HUDEP-2 (cell line): Measurements from ENCODE around the gene DNM3.
A peak's percentile ranks its signal among the peaks of the same experiment; 100 is the strongest.
"Not testable (repeated sequence)": the region's sequence is repeated elsewhere in the genome, so short reads cannot be mapped to it uniquely, and the experiment has no call there.

Source experiments
- DNase-seq, 76 experiments: peaks; one replicate each; lab custom pipeline; 2025; ENCODE audit not compliant: unreplicated experiment in 76 of 76; lab: John Stamatoyannopoulos, UW

DNM3 gene

DNA sequence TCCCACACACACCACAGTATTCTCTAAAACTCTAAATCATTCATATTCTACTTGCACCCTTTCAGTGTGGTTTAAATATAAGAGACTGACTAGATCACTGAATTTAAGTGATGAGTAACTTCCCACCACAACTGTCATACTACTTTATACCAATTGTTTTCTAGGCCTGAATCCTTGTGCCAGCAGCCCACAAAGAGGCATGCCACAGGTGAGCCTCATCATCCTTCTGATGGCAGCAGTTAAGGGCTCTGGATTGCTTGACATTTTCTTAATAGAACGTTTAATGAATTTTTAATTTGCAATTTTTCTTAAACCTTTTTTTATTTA, 588.8 kb downstream of the DNM3 start:
- DNase-seq = no peak

- DNase-seq = no peak
Measured at GRCh38 chr1:172431204-172431603, 589.9 kb downstream of the DNM3 start.

DNA sequence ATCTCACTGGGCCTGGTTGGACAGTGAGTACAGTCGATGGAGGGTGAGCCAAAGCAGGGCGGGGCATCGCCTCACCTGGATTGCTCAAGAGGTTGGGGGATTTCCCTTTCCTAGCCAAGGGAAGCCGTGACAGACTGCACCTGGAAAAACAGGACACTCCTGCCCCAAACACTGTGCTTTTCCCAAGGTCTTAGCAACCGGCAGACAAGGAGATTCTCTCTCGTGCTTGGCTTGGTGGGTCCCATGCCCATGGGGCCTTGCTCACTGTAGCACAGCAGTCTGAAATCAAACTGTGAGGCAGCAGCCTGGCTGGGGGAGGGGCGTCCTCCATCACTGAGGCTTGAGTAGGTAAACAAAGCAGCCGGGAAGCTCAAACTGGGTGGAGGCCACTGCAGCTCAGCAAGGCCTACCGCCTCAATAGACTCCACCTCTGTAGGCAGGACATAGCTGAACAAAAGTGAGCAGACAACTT, 590.5 kb downstream of the DNM3 start:
- DNase-seq = no peak

DNA sequence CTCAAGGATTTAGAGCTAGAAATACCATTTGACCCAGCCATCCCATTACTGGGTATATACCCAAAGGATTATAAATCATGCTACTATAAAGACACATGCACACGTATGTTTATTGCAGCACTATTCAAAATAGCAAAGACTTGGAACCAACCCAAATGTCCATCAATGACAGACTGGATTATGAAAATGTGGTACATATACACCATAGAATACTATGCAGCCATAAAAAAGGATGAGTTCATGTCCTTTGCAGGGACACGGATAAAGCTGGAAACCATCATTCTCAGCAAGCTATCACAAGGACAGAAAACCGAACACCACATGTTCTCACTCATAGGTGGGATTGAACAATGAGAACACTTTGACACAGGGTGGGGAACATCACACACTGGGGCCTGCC, 595.9 kb downstream of the DNM3 start:
- DNase-seq = not testable (repeated sequence)

DNA sequence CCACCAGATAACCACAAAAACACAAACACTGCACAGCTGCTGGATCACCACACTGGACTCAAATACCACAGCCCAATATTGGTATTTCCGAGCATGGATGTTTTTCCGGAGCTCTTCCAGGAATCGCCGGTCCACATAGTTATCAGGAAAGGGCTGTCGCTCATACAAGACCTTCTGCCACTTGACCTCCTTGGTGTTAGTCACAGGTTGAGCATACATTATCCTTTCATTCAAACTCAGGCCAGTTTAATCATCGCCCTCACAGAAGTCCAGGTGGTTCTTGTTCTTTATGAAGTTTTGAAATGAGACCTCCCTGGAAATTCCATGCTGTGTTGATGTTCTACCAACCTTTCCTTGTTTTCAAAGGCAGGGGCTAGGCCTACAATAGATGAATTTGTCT, 601.1 kb downstream of the DNM3 start:
- no peak for DNase-seq

GRCh38 chr1:172442843-172443565, 601.7 kb downstream of the DNM3 start:
- DNase-seq = no peak

GRCh38 chr1:172443666-172444453, 602.6 kb downstream of the DNM3 start, which contains the start of gene PIGC:
PIGC (minus strand) TSS chr1:172444069; CDS start chr1:172442622, 1,447 bp downstream.
- DNase-seq = peak in 74 of 76 experiments; percentile 29 to 91 (median 80)

DNA sequence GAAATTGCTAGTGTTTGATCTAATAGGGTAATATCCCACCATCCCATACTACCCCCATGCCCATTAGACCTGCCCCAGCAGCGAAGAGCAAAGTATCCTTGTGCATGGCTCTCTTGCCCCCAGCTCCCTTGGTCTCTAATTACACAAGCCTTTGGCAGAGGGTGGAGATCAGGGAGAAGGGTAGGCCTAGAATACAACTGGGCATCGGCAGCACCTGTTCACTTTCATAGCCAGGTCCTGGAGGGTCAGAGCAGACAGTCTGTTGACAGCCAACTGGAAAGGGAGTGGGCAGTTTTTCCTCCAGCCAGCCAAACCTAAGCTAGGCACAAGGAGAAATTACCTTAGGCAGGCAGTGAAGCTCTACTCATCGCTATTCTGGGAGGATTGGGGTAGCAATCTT, 605.2 kb downstream of the DNM3 start:
- no peak for DNase-seq

DNA sequence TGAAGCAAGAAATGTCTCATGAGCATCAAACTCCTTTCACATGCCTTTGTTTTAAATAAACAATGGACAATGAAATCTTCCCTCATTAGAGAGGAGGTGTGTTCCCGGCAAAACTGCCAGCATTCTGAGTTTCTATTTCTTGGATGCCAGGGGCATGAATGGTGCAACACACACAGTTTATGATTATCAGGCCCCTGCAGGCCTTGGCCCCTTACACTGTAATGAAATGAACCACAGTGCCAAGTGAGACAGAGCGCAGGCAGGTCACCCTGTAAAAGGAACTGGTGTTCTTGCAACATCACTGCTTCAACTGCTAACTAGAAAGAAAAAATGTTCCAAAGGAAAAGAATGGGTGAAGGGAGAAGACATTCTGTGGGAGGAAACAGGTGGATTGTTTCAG, 606.3 kb downstream of the DNM3 start:
- peak in 19 of 76 experiments; percentile 2 to 48 (median 25) for DNase-seq

- DNase-seq = peak in 5 of 76 experiments; percentile 8 to 34 (median 12)
Measured at GRCh38 chr1:172448995-172449584, 607.8 kb downstream of the DNM3 start.

DNA sequence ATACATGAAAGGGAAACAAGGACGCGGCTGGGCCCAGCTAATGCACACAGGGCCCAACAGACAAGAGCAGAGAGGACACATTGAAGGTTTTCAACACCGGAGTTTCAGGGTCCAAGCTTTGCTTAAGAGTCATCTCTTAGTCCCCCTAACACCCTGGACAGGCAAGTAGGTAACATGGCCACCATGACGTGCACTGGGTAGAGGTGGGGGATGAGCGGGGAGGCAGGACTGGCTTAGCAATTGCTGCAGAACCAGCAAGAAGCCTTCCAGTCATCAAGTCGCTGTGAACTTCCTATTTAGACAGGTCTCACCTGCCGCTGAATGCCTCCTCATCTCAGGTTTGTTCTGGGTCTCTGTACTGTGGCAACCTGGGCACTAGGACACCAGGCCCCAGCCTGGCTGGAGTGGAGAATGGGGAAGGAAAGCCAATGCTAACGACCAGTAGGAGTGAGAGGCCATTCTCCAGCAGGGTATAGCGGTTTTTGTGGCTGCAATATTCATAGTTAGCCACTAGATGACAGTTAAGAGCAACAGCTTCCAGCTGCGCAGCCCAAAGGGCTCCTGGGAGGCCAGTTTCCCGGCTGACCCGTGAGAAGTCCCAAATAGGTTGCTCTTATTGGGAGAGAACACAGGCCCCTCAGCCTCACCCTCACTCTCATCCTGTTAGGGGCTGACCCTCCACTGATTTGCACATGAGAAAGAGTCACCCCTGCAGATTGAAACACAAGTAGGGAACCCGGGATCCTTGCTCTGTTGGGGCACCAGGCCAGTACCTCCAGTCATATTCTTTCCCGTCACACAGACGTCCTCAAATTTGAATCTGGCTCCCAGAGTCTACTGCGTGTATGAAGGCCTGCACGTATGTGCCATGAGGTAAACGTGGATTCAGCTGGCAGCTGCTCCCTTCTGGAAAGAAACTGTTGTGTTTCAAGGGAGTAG, 608.6 kb downstream of the DNM3 start:
- peak in 73 of 76 experiments; percentile 7 to 85 (median 57) for DNase-seq

DNA sequence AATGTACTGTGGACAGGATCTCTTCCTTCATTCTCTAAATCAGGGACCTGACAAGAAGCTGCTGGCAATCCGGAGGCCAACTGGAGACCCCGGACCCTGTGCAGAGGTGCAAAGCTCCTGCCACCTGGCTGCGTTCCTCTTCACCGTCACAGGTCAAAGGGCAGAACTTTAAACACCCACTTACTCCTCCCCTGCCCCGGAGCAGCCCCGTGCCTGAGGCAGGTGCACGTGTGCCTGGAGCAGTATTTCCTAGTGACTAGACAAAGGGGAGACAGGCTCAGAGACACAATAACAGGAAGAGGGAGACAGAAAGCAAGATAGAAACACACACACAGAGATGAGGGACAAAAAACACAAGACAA, 609.2 kb downstream of the DNM3 start:
- peak in 4 of 76 experiments; percentile 22 to 68 (median 32) for DNase-seq

- peak in 61 of 76 experiments; percentile 15 to 87 (median 50) for DNase-seq
Measured at GRCh38 chr1:172451002-172451443, 609.7 kb downstream of the DNM3 start.

DNA sequence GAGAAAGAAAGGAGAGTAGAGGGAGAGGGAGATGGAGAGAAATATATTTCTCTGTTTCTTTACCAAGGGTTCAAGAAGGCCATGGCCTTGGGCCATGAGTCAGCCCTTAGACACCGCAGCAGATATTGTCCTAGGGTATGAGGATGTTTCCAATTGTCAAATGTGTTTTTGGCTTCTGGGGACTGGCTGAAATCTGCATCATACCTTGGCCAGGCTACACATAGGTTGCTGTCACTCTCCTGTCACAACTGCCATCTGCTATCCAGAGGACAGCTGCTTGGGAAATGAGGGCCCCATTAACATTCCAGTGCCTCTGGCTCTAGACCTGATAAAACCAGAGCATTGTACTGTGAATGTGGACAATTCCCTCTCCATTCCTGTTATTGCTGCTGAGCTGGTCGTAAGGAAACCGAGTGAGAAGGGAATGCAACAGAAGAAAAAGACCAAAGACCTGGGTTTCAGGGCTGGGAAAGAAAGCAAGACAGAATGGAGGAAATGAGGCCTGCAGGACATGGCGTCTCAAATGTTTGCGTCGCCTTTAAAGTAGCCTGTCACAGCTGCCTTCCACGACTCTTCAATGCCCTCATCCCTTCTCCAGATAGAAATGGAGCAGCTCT, 611.3 kb downstream of the DNM3 start:
- DNase-seq = no peak

DNA sequence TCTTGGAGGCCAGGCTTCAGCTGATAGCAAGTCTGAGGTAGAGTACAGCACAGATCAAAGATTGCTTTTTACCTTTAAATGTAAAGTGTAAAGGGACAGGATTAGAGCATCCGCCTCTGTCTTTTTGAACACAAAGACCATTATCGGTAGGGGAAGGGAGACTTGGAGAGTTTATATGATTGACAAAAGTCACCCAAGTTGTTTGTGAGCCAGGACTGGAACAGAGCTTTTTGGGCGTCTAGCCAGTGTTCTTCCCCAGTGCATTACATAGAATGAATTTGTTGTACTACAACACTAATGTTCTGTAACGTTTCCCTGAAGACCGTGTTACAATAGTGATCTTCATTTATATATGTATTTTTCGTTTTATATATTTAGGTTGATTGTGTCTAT, 611.9 kb downstream of the DNM3 start:
- peak in 5 of 76 experiments; percentile 8 to 39 (median 23) for DNase-seq

DNA sequence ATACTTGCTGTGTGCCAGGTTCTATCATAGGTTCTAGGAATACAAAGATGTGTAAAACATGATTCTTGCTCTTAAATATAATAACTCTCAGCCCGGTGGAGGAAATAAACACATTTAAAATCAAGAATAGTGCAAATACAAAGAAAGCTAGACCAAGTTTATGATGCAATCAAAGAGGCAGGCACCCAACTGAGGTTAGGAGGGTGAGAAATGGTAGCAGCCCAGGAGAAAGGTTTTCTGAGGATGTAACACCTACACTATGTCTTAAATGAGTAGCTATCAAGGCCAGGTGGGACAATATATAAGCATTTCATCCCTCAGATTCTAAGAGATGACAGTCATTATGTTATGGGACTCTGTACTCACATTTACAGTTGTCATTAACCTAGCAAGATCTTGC, 612.3 kb downstream of the DNM3 start:
- DNase-seq = peak in 1 of 76 experiments; percentile 39

DNA sequence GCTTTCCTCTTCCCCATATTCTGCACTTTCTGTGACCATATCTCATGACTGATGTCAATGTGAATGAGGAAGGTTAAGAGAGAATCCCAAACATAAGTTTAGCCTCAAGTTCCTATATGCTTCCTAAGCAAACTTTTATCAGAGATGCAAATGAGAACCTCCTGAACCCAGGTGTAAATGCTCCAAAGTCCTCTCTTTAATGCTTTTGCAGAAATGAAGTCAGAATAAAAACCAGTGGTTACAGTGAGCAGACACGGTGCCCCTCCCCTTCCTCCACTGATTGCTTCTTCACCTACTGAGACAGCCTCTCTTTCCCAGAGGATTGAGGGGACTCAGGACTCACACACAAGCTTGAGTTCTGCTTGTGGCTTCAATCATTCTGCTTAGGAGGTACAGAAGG, 614.2 kb downstream of the DNM3 start:
- no peak for DNase-seq

- DNase-seq = peak in 75 of 76 experiments; percentile 52 to 97 (median 88)
Measured at GRCh38 chr1:172456344-172456769, 615.1 kb downstream of the DNM3 start.

DNA sequence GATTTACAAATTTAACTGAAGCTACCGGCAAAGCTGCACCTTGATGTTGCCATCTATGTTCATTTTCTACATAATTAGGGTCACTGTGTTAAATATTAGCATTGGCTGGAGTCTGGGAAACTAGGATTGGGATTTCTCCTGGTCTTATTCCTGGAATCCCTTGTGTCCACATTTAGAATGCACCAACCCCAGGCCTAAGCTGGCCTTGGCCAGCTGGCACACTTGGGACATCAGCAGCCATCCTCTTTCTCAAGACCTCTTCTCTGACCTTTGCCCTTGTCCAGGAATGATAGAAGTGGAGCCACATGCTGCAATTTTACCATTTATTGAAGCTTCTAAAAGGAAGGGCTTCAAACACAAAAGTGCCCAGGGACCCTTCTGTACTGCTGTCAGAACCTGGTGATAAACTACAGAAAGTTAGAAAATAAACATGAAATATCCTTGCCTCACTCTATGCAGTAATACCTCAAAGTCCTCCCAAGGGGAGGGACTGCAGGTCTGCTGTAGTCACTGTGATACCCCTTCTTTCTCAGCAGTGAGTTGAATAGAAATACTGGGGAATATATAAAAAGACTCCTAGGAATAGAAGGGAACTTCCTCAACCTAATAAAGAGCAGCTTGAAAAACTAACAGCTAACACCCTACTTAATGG, 616.3 kb downstream of the DNM3 start:
- DNase-seq = no peak
